Activated naive CD4-positive, alpha-beta T cell treated with anti-CD3 and anti-CD28 coated beads for 36 hours (primary cell): ENCODE measurements around the gene EML5. TPM values are rescaled to one million over a fixed set of nuclear protein-coding genes. Genes with fewer than 3 reads are reported as not detected.
A peak's percentile ranks its signal among the peaks of the same experiment; 100 is the strongest.

Experiments
- CTCF ChIA-PET: fragments of 350-600 bp; sonication (Branson Sonifier 250); formaldehyde crosslinking; loops from one replicate; lab custom pipeline; 2021; ENCODE audit warnings: antibody characterized with exemption; lab: Charles Lee
- DNase-seq: peaks from one replicate; pipeline ENCODE4 v3.0.0-alpha.2; 2020
- H3K27ac Mint-ChIP-seq: one replicate; pipeline ENCODE4 v1.8.0; 2021; ENCODE audit warnings: mild to moderate bottlenecking, mixed read lengths
- H3K27me3 Mint-ChIP-seq: one replicate; pipeline ENCODE4 v1.8.0; 2021; ENCODE audit warnings: low read depth, mixed read lengths
- H3K36me3 Mint-ChIP-seq: one replicate; pipeline ENCODE4 v1.8.0; 2021; ENCODE audit warnings: low read depth, mixed read lengths
- H3K4me1 Mint-ChIP-seq: one replicate; pipeline ENCODE4 v1.8.0; 2021; ENCODE audit warnings: low read depth, mixed read lengths
- H3K4me3 Mint-ChIP-seq: one replicate; pipeline ENCODE4 v1.8.0; 2021; ENCODE audit warnings: mild to moderate bottlenecking, moderate library complexity, mixed read lengths
- H3K9me3 Mint-ChIP-seq: one replicate; pipeline ENCODE4 v1.8.0; 2021; ENCODE audit warnings: mixed read lengths
- intact Hi-C: fragments of 100-400 bp; cut with micrococcal nuclease; formaldehyde crosslinking; loops from one replicate; pipeline ENCODE4 v1.15.1; 2023
- total RNA-seq, 2 experiments: library from RNA; stranded (reverse); gene quantifications; one replicate each; pipeline ENCODE4 v1.2.3, GENCODE V29; 2021

The EML5 gene
- total RNA-seq, 2 experiments from 2014 or later = 3.7 to 3.8 TPM

DNA sequence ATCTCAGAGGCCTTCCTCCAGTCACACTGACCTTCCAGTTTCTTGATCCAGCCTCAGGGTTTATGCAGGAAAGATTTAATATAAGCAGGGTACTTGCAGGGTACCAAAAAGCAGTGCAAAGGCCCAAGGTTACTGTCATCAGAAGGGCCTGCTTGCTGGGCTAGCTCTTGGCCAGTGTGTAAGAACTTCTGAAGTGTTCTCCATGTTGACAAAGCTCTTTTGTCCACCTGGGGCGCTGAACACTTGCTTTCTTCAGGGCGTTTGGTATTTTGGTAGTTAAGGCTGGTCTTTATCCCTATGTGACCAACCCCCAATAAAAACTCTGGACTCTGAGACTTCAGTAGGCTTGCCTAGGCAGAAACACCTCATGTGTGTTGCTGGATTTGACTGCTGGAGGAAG, 160.2 kb downstream of the EML5 start:
- H3K36me3 Mint-ChIP-seq = peaks cover 3% of the 10 kb centered on the region
- H3K4me3 Mint-ChIP-seq = no peak overlapping the region
- intact Hi-C loops = no loop called here
- H3K9me3 Mint-ChIP-seq = no peaks in the 10 kb centered on the region
- no peaks in the 10 kb centered on the region for H3K4me1 Mint-ChIP-seq
- no peaks in the 10 kb centered on the region for H3K27me3 Mint-ChIP-seq
- CTCF ChIA-PET = no interaction called here
- DNase-seq = no peak
- no peak overlapping the region for H3K27ac Mint-ChIP-seq

- Mint-ChIP-seq H3K27ac (no peak overlapping the region), H3K36me3 (peaks cover 4% of the 10 kb centered on the region)
- CTCF ChIA-PET = no interaction called here
Observed at GRCh38 chr14:88631091-88631490, 161.7 kb downstream of the EML5 start.

DNA sequence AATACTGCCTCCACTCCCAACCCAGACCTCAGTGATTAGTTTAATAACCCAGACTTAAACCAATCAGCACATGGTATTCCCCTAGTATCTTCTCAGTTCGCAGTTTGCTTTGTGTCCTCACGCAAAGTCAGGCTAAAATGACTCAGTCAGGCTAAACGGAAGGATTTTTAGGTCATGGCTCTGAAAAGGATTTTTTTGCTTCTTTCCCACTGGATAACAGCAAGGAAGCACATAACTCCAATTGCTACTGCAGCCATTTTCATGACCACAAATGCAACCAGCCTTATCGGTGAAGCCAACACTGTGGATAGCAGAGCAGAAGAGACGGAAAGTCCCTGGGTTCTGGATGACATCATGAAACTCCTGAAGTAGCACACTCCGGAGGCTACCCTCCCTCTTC, 162.2 kb downstream of the EML5 start:
- Mint-ChIP-seq H3K27ac (no peak overlapping the region), H3K4me1 (no peaks in the 10 kb centered on the region), H3K9me3 (no peaks in the 10 kb centered on the region), H3K36me3 (peaks cover 4% of the 10 kb centered on the region), H3K4me3 (no peak overlapping the region), H3K27me3 (no peaks in the 10 kb centered on the region)
- DNase-seq = no peak
- CTCF ChIA-PET = no interaction called here
- intact Hi-C loops = no loop called here

More at GRCh38 chr14:88631091-88631490, 161.7 kb downstream of the EML5 start:
- no peak overlapping the region for H3K4me3 Mint-ChIP-seq
- no peak for DNase-seq
- H3K9me3 Mint-ChIP-seq = no peaks in the 10 kb centered on the region
- H3K4me1 Mint-ChIP-seq = no peaks in the 10 kb centered on the region
- intact Hi-C loops = no loop called here
- no peaks in the 10 kb centered on the region for H3K27me3 Mint-ChIP-seq

GRCh38 chr14:88628462-88628861, 164.3 kb downstream of the EML5 start:
- Mint-ChIP-seq H3K4me3 (no peak overlapping the region), H3K4me1 (no peaks in the 10 kb centered on the region), H3K9me3 (no peaks in the 10 kb centered on the region), H3K27me3 (no peaks in the 10 kb centered on the region), H3K27ac (no peak overlapping the region), H3K36me3 (peaks cover 2% of the 10 kb centered on the region)
- CTCF ChIA-PET = interaction anchor here (1.3 kb wide), 1 partner anchor 32 kb away, joined by 3 read pairs; no protein-coding TSS in a partner anchor
- DNase-seq = no peak
- intact Hi-C loops = no loop called here

GRCh38 chr14:88628033-88628432, 164.7 kb downstream of the EML5 start:
- CTCF ChIA-PET = interaction anchor here (1.3 kb wide), 1 partner anchor 32 kb away, joined by 3 read pairs; no protein-coding TSS in a partner anchor
- H3K9me3 Mint-ChIP-seq = no peaks in the 10 kb centered on the region
- peaks cover 2% of the 10 kb centered on the region for H3K36me3 Mint-ChIP-seq
- H3K27ac Mint-ChIP-seq = no peak overlapping the region
- H3K27me3 Mint-ChIP-seq = no peaks in the 10 kb centered on the region
- DNase-seq = no peak
- no peak overlapping the region for H3K4me3 Mint-ChIP-seq
- intact Hi-C loops = no loop called here
- H3K4me1 Mint-ChIP-seq = no peaks in the 10 kb centered on the region

GRCh38 chr14:88625671-88626070, 167.1 kb downstream of the EML5 start:
- H3K4me1 Mint-ChIP-seq = no peaks in the 10 kb centered on the region
- H3K36me3 Mint-ChIP-seq = peaks cover 2% of the 10 kb centered on the region
- DNase-seq = no peak
- no peak overlapping the region for H3K27ac Mint-ChIP-seq
- CTCF ChIA-PET = interaction anchor here (0.7 kb wide), 1 partner anchor 158 kb away, joined by 4 read pairs; no protein-coding TSS in a partner anchor
- intact Hi-C loops = no loop called here
- H3K4me3 Mint-ChIP-seq = no peak overlapping the region
- H3K27me3 Mint-ChIP-seq = no peaks in the 10 kb centered on the region
- H3K9me3 Mint-ChIP-seq = no peaks in the 10 kb centered on the region

DNA sequence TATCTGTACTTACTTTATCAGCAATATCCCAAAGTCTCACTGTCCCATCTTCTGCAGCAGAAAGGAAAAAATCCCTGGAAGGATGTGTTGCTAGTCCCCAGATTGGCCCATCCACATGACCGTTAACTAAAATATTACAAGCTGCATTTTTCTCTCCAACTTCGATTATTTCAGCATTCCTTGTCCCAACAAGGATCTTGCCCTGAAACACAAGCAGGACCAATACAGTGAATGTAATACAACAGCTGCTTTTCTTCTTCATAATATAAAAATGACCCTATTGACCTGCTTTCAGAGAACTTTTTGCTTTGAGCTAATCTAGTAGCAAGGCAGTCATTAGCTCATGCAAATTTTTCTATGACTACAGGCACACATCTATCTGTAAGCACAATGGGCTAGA, 171.7 kb downstream of the EML5 start:
- no peak for DNase-seq
- Mint-ChIP-seq H3K4me3 (no peak overlapping the region), H3K4me1 (no peaks in the 10 kb centered on the region), H3K27ac (no peak overlapping the region), H3K36me3 (peaks cover 6% of the 10 kb centered on the region), H3K9me3 (no peaks in the 10 kb centered on the region), H3K27me3 (no peaks in the 10 kb centered on the region)
- intact Hi-C loops = no loop called here
- CTCF ChIA-PET = interaction anchor here (1.1 kb wide), 1 partner anchor 46 kb away, joined by 3 read pairs; no protein-coding TSS in a partner anchor

- no peaks in the 10 kb centered on the region for H3K9me3 Mint-ChIP-seq
- CTCF ChIA-PET = interaction anchor here (1.6 kb wide), 1 partner anchor 48 kb away, joined by 3 read pairs; no protein-coding TSS in a partner anchor
- H3K4me3 Mint-ChIP-seq = no peak overlapping the region
- no peak overlapping the region for H3K27ac Mint-ChIP-seq
- intact Hi-C loops = no loop called here
- H3K36me3 Mint-ChIP-seq = peaks cover 7% of the 10 kb centered on the region
- no peak for DNase-seq
- no peaks in the 10 kb centered on the region for H3K27me3 Mint-ChIP-seq
- peaks cover 3% of the 10 kb centered on the region for H3K4me1 Mint-ChIP-seq
Observed at GRCh38 chr14:88618476-88618875, 174.3 kb downstream of the EML5 start.

DNA sequence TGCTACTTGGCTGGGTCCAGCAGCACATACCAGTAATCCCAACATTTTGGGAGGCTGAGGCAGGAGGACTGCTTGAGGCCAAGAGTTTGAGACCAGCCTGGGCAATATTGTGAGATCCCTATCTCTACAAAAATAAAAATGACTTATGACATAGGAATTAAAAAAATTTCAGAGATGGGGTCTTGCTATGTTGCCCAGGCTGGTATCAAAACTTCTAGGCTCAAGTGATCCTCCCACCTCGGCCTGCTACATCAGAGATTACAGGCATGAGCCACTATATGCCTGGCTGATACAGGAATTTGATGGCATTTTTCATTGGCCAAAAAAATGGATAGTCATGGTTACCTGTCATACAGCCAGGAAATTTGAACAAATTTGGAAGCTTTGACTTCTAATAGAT, 175.3 kb downstream of the EML5 start:
- H3K27me3 Mint-ChIP-seq = no peaks in the 10 kb centered on the region
- peaks cover 11% of the 10 kb centered on the region for H3K36me3 Mint-ChIP-seq
- no peak overlapping the region for H3K4me3 Mint-ChIP-seq
- H3K4me1 Mint-ChIP-seq = peaks cover 7% of the 10 kb centered on the region
- intact Hi-C loops = no loop called here
- no peaks in the 10 kb centered on the region for H3K9me3 Mint-ChIP-seq
- CTCF ChIA-PET = no interaction called here
- no peak for DNase-seq
- no peak overlapping the region for H3K27ac Mint-ChIP-seq

DNA sequence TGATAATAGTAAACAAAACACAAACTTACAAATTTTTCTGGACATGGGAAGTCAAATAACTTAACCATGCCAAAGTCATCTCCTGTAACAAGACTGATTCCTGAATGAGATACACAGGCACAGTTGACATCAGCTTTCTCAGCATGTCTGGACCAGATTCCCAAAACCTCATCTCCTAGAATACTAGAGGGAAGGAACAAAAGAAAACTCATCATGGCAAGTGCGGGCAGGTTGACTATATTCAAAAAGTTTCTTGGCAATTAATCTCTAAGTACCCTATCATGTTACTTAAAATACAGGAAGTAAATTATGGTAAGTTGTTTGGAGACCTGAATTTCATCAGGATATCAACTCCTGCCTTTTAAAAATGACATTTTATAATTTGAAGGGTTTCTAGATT, 176.1 kb downstream of the EML5 start:
- Mint-ChIP-seq H3K4me1 (peaks cover 10% of the 10 kb centered on the region), H3K9me3 (no peaks in the 10 kb centered on the region), H3K27me3 (no peaks in the 10 kb centered on the region), H3K4me3 (no peak overlapping the region), H3K27ac (no peak overlapping the region), H3K36me3 (peaks cover 15% of the 10 kb centered on the region)
- no peak for DNase-seq
- CTCF ChIA-PET = no interaction called here
- intact Hi-C loops = no loop called here

DNA sequence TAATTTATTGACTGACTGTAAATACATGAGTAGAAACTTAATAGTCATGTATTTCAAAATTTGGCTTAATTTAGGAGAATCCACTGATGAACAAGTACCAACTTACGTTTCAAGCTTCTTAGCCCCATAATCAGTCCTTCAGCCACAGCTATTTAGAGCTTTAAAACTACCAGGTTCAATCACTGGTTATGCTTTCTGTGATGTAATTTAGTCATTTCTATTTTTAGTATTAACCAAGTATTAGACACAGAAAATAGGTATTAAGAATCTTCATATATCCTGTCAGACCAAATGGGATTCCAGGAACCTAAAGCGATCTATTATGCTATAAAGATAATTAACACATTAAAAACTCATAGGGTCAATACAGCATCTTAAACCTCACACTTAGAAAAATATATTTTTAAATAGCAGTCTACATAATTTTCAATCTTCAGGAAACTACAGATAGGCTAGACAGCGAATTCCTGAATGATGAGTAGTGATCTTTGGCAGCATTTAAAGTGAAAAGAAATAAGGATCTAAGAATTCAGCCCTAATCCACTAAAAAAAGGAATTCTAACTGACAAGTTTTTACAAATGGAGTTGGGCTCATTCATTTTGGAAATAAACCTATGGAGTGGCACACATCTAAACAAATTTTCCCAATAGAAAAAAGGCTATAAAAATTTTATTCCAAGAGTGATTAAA, 178.4 kb downstream of the EML5 start:
- no peak overlapping the region for H3K4me3 Mint-ChIP-seq
- no peaks in the 10 kb centered on the region for H3K27me3 Mint-ChIP-seq
- peaks cover 26% of the 10 kb centered on the region for H3K36me3 Mint-ChIP-seq
- H3K27ac Mint-ChIP-seq = no peak overlapping the region
- CTCF ChIA-PET = no interaction called here
- H3K4me1 Mint-ChIP-seq = peaks cover 10% of the 10 kb centered on the region
- DNase-seq = no peak
- intact Hi-C loops = no loop called here
- no peaks in the 10 kb centered on the region for H3K9me3 Mint-ChIP-seq

GRCh38 chr14:88613552-88614010, 179.2 kb downstream of the EML5 start:
- no peaks in the 10 kb centered on the region for H3K9me3 Mint-ChIP-seq
- H3K4me3 Mint-ChIP-seq = no peak overlapping the region
- H3K4me1 Mint-ChIP-seq = peaks cover 10% of the 10 kb centered on the region
- H3K36me3 Mint-ChIP-seq = peaks cover 28% of the 10 kb centered on the region
- H3K27me3 Mint-ChIP-seq = no peaks in the 10 kb centered on the region
- CTCF ChIA-PET = no interaction called here
- intact Hi-C loops = no loop called here
- DNase-seq = no peak
- peak overlapping the region; percentile 13 for H3K27ac Mint-ChIP-seq

- Mint-ChIP-seq H3K4me3 (no peak overlapping the region), H3K9me3 (no peaks in the 10 kb centered on the region), H3K27ac (no peak overlapping the region), H3K4me1 (peaks cover 13% of the 10 kb centered on the region), H3K27me3 (no peaks in the 10 kb centered on the region), H3K36me3 (peaks cover 31% of the 10 kb centered on the region)
- DNase-seq = no peak
- intact Hi-C loops = no loop called here
- CTCF ChIA-PET = no interaction called here
Observed at GRCh38 chr14:88612981-88613380, 179.8 kb downstream of the EML5 start.
